Left renal cortex interstitium (tissue), 4 donors: ENCODE results near the gene SPINT2. TPM values are rescaled to one million over a fixed set of nuclear protein-coding genes. Genes with fewer than 3 reads are reported as not detected.

Experiments
- DNase-seq, 4 donors: peaks; one replicate each; pipeline ENCODE4 v3.0.0-alpha.2; 2013; ENCODE audit warnings: low read depth in 4 of 4, low spot score in 2 of 4, missing footprints in 1 of 4
- polyA plus RNA-seq, 4 donors: library from polyadenylated mRNA; unstranded; fragments of 120-200 nt; gene quantifications; one replicate each; pipeline ENCODE4 v1.2.1, GENCODE V29; 2013; ENCODE audit not compliant: insufficient read length in 4 of 4

The SPINT2 gene
- polyA plus RNA-seq, 4 donors, result 308 to 375 (median 337) TPM

- DNase-seq, result no peak
Measured at GRCh38 chr19:38291855-38292254, 27.5 kb downstream of the SPINT2 start.

GRCh38 chr19:38293281-38293680 lies 28.9 kb downstream of the SPINT2 start:
- no peak for DNase-seq

GRCh38 chr19:38294090-38294489 lies 29.7 kb downstream of the SPINT2 start:
- no peak for DNase-seq

GRCh38 chr19:38298821-38299680 lies 34.7 kb downstream of the SPINT2 start:
- no peak for DNase-seq

GRCh38 chr19:38303517-38304351 lies 39.4 kb downstream of the SPINT2 start, which contains the start of gene C19orf33:
TSS of gene C19orf33 (plus strand) at chr19:38304251. CDS start at chr19:38304262, 11 bp downstream.
- no peak for DNase-seq

GRCh38 chr19:38304352-38304865 lies 40.0 kb downstream of the SPINT2 start:
- no peak for DNase-seq

GRCh38 chr19:38304866-38305429 lies 40.6 kb downstream of the SPINT2 start:
- no peak for DNase-seq

GRCh38 chr19:38306236-38306635 lies 41.9 kb downstream of the SPINT2 start:
- no peak for DNase-seq

- DNase-seq, result no peak
Measured at GRCh38 chr19:38307076-38307475, 42.7 kb downstream of the SPINT2 start.

- DNase-seq, result no peak
Measured at GRCh38 chr19:38307597-38307996, 43.2 kb downstream of the SPINT2 start.

GRCh38 chr19:38308006-38308766 lies 43.8 kb downstream of the SPINT2 start:
- DNase-seq, result no peak

- no peak for DNase-seq
Measured at GRCh38 chr19:38308926-38309614, 44.7 kb downstream of the SPINT2 start.

- DNase-seq, result no peak
Measured at GRCh38 chr19:38309615-38310278, 45.4 kb downstream of the SPINT2 start.

GRCh38 chr19:38310279-38310670 lies 45.9 kb downstream of the SPINT2 start:
- no peak for DNase-seq

GRCh38 chr19:38310986-38311385 lies 46.6 kb downstream of the SPINT2 start:
- DNase-seq, result no peak

GRCh38 chr19:38315657-38316476 lies 51.5 kb downstream of the SPINT2 start, which contains the start of gene YIF1B:
TSS of gene YIF1B (minus strand) at chr19:38315947. CDS start at chr19:38315917, 30 bp downstream.
- DNase-seq, result peak; percentile 68 to 92 (median 86)

GRCh38 chr19:38316477-38317067 lies 52.2 kb downstream of the SPINT2 start:
- no peak for DNase-seq
